Common myeloid progenitor, CD34-positive (primary cell): Measurements from ENCODE around the gene RPL6.

Experiments used
- CTCF ChIA-PET: fragments of 350-600 bp; sonication (Branson Sonifier 250); formaldehyde crosslinking; loops from one replicate; lab custom pipeline; 2021; ENCODE audit warnings: antibody characterized with exemption; lab: Charles Lee
- POLR2A ChIA-PET: fragments of 350-600 bp; sonication (Branson Sonifier 250); formaldehyde crosslinking; loops from one replicate; lab custom pipeline; 2021; ENCODE audit warnings: antibody characterized with exemption; lab: Charles Lee
- DNase-seq, 3 donors: peaks; one replicate each; pipeline versions ENCODE4 v3.0.0 to v3.0.0-alpha.2; 2013
- H3K27ac ChIP-seq, 2 experiments: 1 replicate in 1 of 2; 2 replicates in 1 of 2; pipeline ENCODE4 v1.7.0; 2013; ENCODE audit warnings: inconsistent platforms in 2 of 2, low read length in 2 of 2, mild to moderate bottlenecking in 2 of 2, low read depth in 1 of 2, moderate library complexity in 1 of 2; ENCODE audit not compliant: severe bottlenecking in 2 of 2, insufficient read depth in 1 of 2, poor library complexity in 1 of 2
- H3K27me3 ChIP-seq, 5 experiments: replicated peaks in 2 of 5; 1 replicate in 3 of 5; 2 replicates in 2 of 5; pipeline versions ENCODE4 v1.6.1 to v1.7.0; 2013; ENCODE audit warnings: low read length in 4 of 5, mild to moderate bottlenecking in 2 of 5, moderate library complexity in 2 of 5, inconsistent platforms in 1 of 5; ENCODE audit not compliant: insufficient read depth in 5 of 5, control insufficient read depth in 4 of 5
- H3K36me3 ChIP-seq, 4 experiments: 1 replicate in 2 of 4; 2 replicates in 2 of 4; pipeline versions ENCODE4 v1.6.1 to v1.7.0; 2013; ENCODE audit warnings: low read length in 3 of 4, control low read depth in 1 of 4, mild to moderate bottlenecking in 1 of 4; ENCODE audit not compliant: control insufficient read depth in 4 of 4, insufficient read depth in 4 of 4
- H3K4me1 ChIP-seq, 4 experiments: 1 replicate in 3 of 4; 2 replicates in 1 of 4; pipeline versions ENCODE4 v1.6.1 to v1.7.1; 2013; ENCODE audit warnings: low read length in 3 of 4, mild to moderate bottlenecking in 3 of 4, control low read depth in 1 of 4, inconsistent platforms in 1 of 4, moderate library complexity in 1 of 4; ENCODE audit not compliant: control insufficient read depth in 4 of 4, insufficient read depth in 4 of 4; ENCODE audit errors: control extremely low read depth in 1 of 4
- H3K4me3 ChIP-seq, 7 experiments: 1 replicate in 4 of 7; 2 replicates in 3 of 7; pipeline versions ENCODE4 v1.5.1 to v1.7.0; 2013; ENCODE audit warnings: mild to moderate bottlenecking in 7 of 7, low read length in 6 of 7, moderate library complexity in 6 of 7, inconsistent platforms in 2 of 7, low read depth in 2 of 7, control low read depth in 1 of 7; ENCODE audit not compliant: insufficient read depth in 4 of 7, control insufficient read depth in 1 of 7; ENCODE audit errors: extremely low read depth in 1 of 7
- H3K9me3 ChIP-seq, 5 experiments: 1 replicate in 4 of 5; 2 replicates in 1 of 5; pipeline versions ENCODE4 v1.6.1 to v1.7.1; 2013; ENCODE audit warnings: low read length in 4 of 5, mild to moderate bottlenecking in 2 of 5, inconsistent platforms in 1 of 5, low read depth in 1 of 5, moderate library complexity in 1 of 5; ENCODE audit not compliant: control insufficient read depth in 4 of 5, insufficient read depth in 2 of 5; ENCODE audit errors: control extremely low read depth in 1 of 5
- WGBS: methylation state at CpG from one replicate; pipeline ENCODE4 v1.1.5; 2013; ENCODE audit not compliant: insufficient coverage; 5-methylcytosine and 5-hydroxymethylcytosine counted together

Gene RPL6

DNA sequence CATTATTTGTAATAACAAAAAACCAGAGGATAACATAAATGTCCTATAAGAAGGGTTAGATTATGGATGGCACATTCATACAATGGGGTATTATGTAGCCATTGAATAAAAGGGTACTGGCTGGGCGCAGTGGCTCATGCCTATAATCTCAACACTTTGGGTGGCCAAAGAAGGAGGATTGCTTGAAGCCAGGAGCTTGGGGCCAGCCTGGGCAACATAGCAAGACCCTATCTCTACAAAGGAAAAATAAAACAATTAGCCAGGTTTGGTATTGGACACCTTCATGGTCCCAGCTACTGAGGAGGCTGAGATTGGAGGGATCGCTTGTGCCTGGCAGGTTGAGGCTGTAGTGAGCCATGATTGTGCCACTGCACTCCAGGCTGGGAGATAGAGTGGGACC, 24.1 kb upstream of the RPL6 start:
- WGBS: 94% methylated on average over 2 of the region's 2 CpGs

DNA sequence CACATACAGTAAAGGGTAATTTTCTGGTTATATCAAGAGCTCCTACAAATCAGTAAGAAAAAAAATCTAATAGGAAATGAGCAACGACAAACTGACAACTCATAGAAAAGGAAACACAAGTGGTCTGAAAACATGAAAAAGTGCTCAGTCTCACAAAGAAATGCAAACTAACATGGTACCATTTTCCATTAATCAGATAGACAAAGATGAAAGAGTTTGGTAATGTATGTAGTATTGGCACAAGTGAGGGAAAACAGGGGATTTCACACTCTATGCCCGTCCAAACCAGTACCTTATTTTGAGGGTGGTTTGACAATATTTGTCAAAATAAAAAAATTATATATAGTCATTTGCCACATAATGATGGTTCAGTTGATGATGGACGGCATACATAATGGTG, 22.6 kb upstream of the RPL6 start:
- Histone ChIP-seq H3K27ac (no peak overlapping the region), H3K4me1 (peaks cover 3 to 16% (median 8%) of the 10 kb centered on the region in 4 experiments), H3K36me3 (peaks cover 0 to 6% (median 0%) of the 10 kb centered on the region in 4 experiments), H3K9me3 (no peaks in the 10 kb centered on the region), H3K4me3 (no peak overlapping the region), H3K27me3 (no peaks in the 10 kb centered on the region)
- POLR2A ChIA-PET: no interaction called here
- WGBS: no CpG with 5 or more reads among the region's 3 CpGs
- CTCF ChIA-PET: no interaction called here
- no peak for DNase-seq

More for the DNA sequence above, 24.1 kb upstream of the RPL6 start:
- Histone ChIP-seq H3K4me1 (peaks cover 3 to 16% (median 8%) of the 10 kb centered on the region in 4 experiments), H3K4me3 (no peak overlapping the region), H3K27ac (no peak overlapping the region), H3K36me3 (peaks cover 0 to 4% (median 0%) of the 10 kb centered on the region in 4 experiments), H3K9me3 (no peaks in the 10 kb centered on the region), H3K27me3 (no peaks in the 10 kb centered on the region)
- DNase-seq: no peak
- CTCF ChIA-PET: no interaction called here
- POLR2A ChIA-PET: no interaction called here

DNA sequence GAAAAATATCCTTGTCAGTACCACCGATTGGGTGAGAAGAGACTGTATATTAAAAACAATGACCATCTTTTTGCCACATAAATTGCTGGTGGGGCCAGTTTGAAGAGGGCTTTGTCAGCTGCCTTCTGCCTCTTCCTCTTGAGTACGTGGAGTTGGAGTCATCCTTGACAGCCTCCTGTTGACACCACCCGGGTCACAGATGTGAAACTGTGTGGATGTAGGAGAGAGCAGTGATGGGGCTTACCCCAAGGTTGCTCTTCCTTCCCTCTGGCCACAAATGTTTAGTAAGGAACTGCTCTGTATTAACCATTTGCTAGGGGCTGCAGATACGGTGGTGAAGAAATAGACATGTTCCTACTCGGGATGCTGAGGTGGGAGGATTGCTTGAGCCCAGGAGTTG, 21.5 kb upstream of the RPL6 start:
- ChIA-PET CTCF (no interaction called here), POLR2A (no interaction called here)
- H3K36me3 ChIP-seq: peaks cover 0 to 10% (median 0%) of the 10 kb centered on the region in 4 experiments
- no peaks in the 10 kb centered on the region for H3K27me3 ChIP-seq
- DNase-seq: peak in 1 of 3 donors; percentile 41
- H3K27ac ChIP-seq: no peak overlapping the region
- H3K4me1 ChIP-seq: peaks cover 3 to 16% (median 8%) of the 10 kb centered on the region in 4 experiments
- WGBS: 27% methylated on average over 2 of the region's 5 CpGs
- peak overlapping the region in 1 of 7 experiments; percentile 19 for H3K4me3 ChIP-seq
- H3K9me3 ChIP-seq: no peaks in the 10 kb centered on the region

DNA sequence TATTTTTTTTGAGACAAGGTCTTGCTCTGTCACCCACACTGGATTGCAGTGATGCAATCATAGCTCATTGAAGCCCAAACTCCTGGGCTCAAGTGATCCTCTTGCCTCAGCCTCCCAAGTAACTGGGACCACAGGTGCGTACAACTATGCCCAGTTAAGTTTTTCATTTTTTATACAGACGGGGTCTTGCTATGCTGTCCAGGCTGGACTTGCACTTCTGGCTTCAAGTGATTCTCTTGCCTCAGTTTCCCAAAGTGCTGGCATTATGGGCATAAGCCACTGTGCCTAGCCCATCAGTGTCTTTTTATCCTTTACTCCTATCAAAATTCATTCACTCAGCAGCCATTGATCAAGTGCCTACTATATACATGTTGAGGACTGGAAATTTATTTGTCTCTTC, 18.4 kb upstream of the RPL6 start:
- no peak for DNase-seq
- CTCF ChIA-PET: interaction anchor here (0.6 kb wide), 1 partner anchor 538 kb away, joined by 3 read pairs; no protein-coding TSS in a partner anchor
- Histone ChIP-seq H3K4me3 (no peak overlapping the region), H3K4me1 (peaks cover 3 to 16% (median 8%) of the 10 kb centered on the region in 4 experiments), H3K27me3 (no peaks in the 10 kb centered on the region), H3K36me3 (peaks cover 0 to 8% (median 3%) of the 10 kb centered on the region in 4 experiments), H3K27ac (no peak overlapping the region), H3K9me3 (no peaks in the 10 kb centered on the region)
- WGBS: 100% methylated on average over 2 of the region's 2 CpGs
- POLR2A ChIA-PET: no interaction called here

DNA sequence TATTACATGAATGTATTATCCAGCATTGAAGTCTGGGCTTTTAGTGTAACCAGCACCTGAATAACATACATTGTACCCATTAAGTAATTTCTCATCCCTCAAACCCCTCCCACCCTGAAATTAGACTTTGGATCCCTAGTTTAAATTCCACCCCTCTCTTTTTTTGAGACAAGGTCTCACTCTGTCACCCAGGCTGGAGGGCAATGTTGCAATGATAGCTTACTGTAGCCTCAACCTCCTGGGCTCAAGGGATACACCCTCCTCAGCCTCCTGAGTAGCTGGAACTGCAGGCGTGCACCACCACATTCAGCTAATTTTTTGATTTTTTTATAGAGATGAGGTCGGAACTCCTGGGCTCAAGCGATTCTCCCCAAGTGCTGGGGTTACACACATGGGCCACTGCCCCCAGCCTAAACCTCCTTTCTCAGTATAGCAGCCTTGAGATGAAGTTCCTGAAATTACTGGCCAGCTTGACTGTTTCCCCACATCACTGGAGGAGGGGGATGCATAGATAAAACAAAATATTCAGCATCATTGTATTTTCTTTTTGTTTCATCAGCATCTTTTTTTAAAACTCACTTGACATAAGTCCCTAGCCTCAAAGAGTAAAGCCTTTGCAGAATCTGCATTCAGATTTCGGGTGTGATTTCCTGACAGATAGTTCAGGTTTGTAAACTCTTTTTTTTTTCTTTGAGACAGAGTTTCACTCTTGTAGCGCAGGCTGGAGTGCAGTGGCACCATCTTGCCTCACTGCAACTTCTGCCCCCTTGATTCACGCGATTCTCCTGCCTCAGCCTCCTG, 16.4 kb upstream of the RPL6 start:
- ChIA-PET CTCF (interaction anchor here (1.5 kb wide), 1 partner anchor 15 kb away, joined by 5 read pairs; no protein-coding TSS in a partner anchor), POLR2A (no interaction called here)
- WGBS: 94% methylated on average over 3 of the region's 7 CpGs
- H3K36me3 ChIP-seq: peaks cover 0 to 16% (median 3%) of the 10 kb centered on the region in 4 experiments
- H3K27me3 ChIP-seq: no peaks in the 10 kb centered on the region
- H3K4me3 ChIP-seq: no peak overlapping the region
- H3K9me3 ChIP-seq: no peaks in the 10 kb centered on the region
- H3K27ac ChIP-seq: no peak overlapping the region
- no peak for DNase-seq
- peaks cover 0 to 10% (median 2%) of the 10 kb centered on the region in 4 experiments for H3K4me1 ChIP-seq

DNA sequence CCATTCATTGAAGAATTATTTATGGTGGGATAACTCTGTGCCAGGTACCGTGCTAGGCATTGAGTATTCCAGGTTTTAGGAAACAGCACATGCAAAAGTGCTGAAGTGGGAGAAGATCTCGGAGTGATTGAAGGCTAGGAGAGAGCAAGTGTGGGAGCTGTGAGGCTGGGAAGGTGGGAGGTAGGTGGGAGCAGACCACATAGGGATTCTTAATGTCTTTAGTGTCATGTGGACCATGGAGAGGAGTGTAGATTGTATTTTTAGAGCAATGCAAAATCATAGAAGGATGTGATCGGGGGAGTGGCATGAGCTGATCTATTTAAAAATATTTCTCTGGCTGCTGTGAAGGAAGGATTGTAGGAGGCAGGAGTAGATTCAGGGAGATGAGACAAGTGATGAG, 14.7 kb upstream of the RPL6 start:
- Histone ChIP-seq H3K9me3 (no peaks in the 10 kb centered on the region), H3K4me1 (peaks cover 6 to 22% (median 14%) of the 10 kb centered on the region in 4 experiments), H3K4me3 (no peak overlapping the region), H3K27me3 (no peaks in the 10 kb centered on the region), H3K27ac (no peak overlapping the region), H3K36me3 (peaks cover 0 to 16% (median 3%) of the 10 kb centered on the region in 4 experiments)
- 100% methylated on average over 3 of the region's 3 CpGs for WGBS
- ChIA-PET CTCF (interaction anchor here (1.6 kb wide), 1 partner anchor 36 kb away, joined by 3 read pairs; no protein-coding TSS in a partner anchor), POLR2A (no interaction called here)
- DNase-seq: no peak

DNA sequence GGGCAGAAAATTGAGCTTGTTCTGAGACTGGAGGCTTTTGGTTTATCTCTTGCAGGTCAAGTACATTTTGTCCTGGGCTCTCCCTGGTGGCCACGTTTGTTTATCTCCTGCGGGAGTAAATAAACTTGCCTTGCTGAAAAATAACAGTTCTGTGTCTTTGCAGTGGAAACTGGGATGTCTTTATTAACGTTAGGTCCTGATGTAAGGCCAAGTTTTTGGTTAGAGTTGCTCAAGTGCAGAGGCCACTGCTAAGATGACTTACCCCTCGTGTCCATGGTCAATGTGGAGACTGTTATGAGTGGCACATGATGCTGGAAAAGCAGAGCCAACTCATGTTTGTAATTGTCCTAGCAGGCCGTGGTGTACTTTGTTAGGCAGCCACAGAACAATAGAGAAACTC, 13.1 kb upstream of the RPL6 start:
- no peaks in the 10 kb centered on the region for H3K9me3 ChIP-seq
- WGBS: 90% methylated on average over 3 of the region's 5 CpGs
- no peak overlapping the region for H3K27ac ChIP-seq
- no peak overlapping the region for H3K4me3 ChIP-seq
- ChIA-PET CTCF (interaction anchor here (1.4 kb wide), 1 partner anchor 18 kb away, joined by 4 read pairs; no protein-coding TSS in a partner anchor), POLR2A (no interaction called here)
- DNase-seq: no peak
- H3K36me3 ChIP-seq: peaks cover 0 to 16% (median 2%) of the 10 kb centered on the region in 4 experiments
- H3K27me3 ChIP-seq: no peaks in the 10 kb centered on the region
- H3K4me1 ChIP-seq: peaks cover 6 to 24% (median 16%) of the 10 kb centered on the region in 4 experiments
